Keratinocyte (primary cell): Measurements from ENCODE around the gene ZBTB4.
A peak's percentile ranks its signal among the peaks of the same experiment; 100 is the strongest.

Experiments
- EZH2 ChIP-seq: IDR thresholded peaks from one replicate; pipeline ENCODE4 v1.6.1; 2012; ENCODE audit warnings: inconsistent platforms, mild to moderate bottlenecking, low read length, moderate library complexity
- TF ChIP-seq, protein P1 (sequence below), 3 experiments: IDR thresholded peaks in 1 of 3; conservative IDR thresholded peaks in 1 of 3; optimal IDR thresholded peaks in 1 of 3; 2 replicates in 2 of 3; 3 replicates in 1 of 3; pipeline versions ENCODE3 to v1.5.1; 2011; ENCODE audit warnings: low read length in 3 of 3, mild to moderate bottlenecking in 3 of 3, moderate library complexity in 2 of 3, control low read depth in 1 of 3, inconsistent platforms in 1 of 3; ENCODE audit not compliant: insufficient read depth in 2 of 3; ENCODE audit errors: extremely low read depth in 1 of 3

DNA sequence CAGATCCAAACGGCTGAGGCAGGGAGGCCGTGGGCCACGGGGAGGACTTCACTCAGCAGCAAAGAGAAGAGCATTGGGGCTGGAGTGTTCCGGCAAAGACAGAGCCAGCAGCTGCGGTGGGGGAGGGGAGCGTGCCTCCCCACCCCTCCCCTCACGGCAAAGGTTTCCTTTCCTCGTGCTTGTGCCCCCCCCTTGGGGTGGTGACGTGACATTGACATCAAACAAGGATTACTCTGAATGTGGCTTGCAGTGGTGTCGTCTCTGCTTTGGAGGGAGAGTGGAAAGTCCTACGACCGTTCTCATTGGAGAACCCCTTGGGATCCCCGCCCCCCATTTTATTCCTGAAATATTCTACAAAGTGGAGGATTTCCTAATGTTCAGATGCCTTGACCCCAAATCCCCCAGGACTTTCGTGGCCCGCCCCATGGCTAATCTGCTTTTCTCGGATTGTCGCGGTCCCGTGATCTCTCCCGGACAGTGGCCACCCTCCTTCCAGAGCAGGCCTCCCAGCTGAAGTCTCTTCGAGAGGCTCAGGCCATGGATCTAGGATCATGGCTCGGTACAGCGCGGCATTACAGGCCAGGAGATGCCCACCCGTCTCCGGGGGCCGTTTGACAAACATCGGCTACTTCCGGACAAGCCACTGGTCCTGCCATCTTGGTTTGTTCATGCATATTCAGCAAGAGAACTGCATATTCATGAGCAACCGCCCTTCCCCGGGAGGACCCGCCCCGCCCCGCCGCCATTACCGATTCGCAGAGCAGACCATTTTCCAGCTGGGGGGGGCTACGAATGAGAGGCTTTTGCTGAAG is 4.0 kb upstream of the ZBTB4 start:
- TF ChIP-seq EZH2: no peak
- TF ChIP-seq, protein P1, sequence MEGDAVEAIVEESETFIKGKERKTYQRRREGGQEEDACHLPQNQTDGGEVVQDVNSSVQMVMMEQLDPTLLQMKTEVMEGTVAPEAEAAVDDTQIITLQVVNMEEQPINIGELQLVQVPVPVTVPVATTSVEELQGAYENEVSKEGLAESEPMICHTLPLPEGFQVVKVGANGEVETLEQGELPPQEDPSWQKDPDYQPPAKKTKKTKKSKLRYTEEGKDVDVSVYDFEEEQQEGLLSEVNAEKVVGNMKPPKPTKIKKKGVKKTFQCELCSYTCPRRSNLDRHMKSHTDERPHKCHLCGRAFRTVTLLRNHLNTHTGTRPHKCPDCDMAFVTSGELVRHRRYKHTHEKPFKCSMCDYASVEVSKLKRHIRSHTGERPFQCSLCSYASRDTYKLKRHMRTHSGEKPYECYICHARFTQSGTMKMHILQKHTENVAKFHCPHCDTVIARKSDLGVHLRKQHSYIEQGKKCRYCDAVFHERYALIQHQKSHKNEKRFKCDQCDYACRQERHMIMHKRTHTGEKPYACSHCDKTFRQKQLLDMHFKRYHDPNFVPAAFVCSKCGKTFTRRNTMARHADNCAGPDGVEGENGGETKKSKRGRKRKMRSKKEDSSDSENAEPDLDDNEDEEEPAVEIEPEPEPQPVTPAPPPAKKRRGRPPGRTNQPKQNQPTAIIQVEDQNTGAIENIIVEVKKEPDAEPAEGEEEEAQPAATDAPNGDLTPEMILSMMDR (optimal IDR thresholded peaks at IDR 0.05 in 1 of 3, IDR thresholded peaks at IDR 0.05 in 1 of 3, conservative IDR thresholded peaks at IDR 0.05 in 1 of 3; ENCODE audit: extremely low read depth in 1 of 3, insufficient read depth in 2 of 3, low read length in 3 of 3): peak in 1 of 3 experiments; percentile 25
